Skeletal muscle tissue (tissue), 4 donors: Measurements from ENCODE around the gene NDUFS7. TPM values are rescaled to one million over a fixed set of nuclear protein-coding genes. Genes with fewer than 3 reads are reported as not detected.

ENCODE experiments used
- H3K27ac ChIP-seq: one replicate; pipeline ENCODE4 v1.7.0; 2013; ENCODE audit warnings: mild to moderate bottlenecking, low read depth, low read length, inconsistent platforms
- H3K27me3 ChIP-seq, 3 donors: one replicate each; pipeline ENCODE4 v1.7.0; 2013; ENCODE audit warnings: low read length in 3 of 3; ENCODE audit not compliant: control insufficient read depth in 3 of 3, insufficient read depth in 3 of 3
- H3K36me3 ChIP-seq, 3 donors: one replicate each; pipeline ENCODE4 v1.7.0; 2013; ENCODE audit warnings: low read length in 3 of 3; ENCODE audit not compliant: control insufficient read depth in 3 of 3, insufficient read depth in 3 of 3
- H3K4me1 ChIP-seq, 3 donors: one replicate each; pipeline ENCODE4 v1.7.0; 2013; ENCODE audit warnings: low read length in 3 of 3, mild to moderate bottlenecking in 3 of 3; ENCODE audit not compliant: control insufficient read depth in 3 of 3, insufficient read depth in 3 of 3
- H3K4me3 ChIP-seq, 3 donors: one replicate each; pipeline ENCODE4 v1.7.0; 2013; ENCODE audit warnings: low read length in 3 of 3
- H3K9ac ChIP-seq, 3 donors: one replicate each; pipeline ENCODE4 v1.7.0; 2013; ENCODE audit warnings: low read length in 3 of 3, mild to moderate bottlenecking in 3 of 3, moderate library complexity in 2 of 3, low read depth in 1 of 3
- H3K9me3 ChIP-seq, 3 donors: one replicate each; pipeline ENCODE4 v1.7.0; 2013; ENCODE audit warnings: low read length in 3 of 3; ENCODE audit not compliant: control insufficient read depth in 3 of 3
- total RNA-seq: library from RNA; depleted of rRNA; stranded (reverse); fragments of >200 nt; gene quantifications from one replicate; pipeline ENCODE4 v1.2.3, GENCODE V29; 2014
- donor health status: Osteomylitis.

Gene NDUFS7
- total RNA-seq, 1 donor from 2014 or later = 43.3 TPM

GRCh38 chr19:1384478-1385110 is 887 bp downstream of the NDUFS7 start:
- Histone ChIP-seq H3K4me1 (peaks cover 46 to 64% (median 59%) of the 10 kb centered on the region in 3 donors), H3K27ac (peak overlapping the region; percentile 97), H3K4me3 (peak overlapping the region; percentile 94 to 97 (median 97)), H3K9me3 (no peaks in the 10 kb centered on the region), H3K27me3 (no peaks in the 10 kb centered on the region), H3K9ac (peak overlapping the region; percentile 99 to 100 (median 100)), H3K36me3 (peaks cover 15 to 25% (median 16%) of the 10 kb centered on the region in 3 donors)

- H3K27ac ChIP-seq = peak overlapping the region; percentile 97
Observed at GRCh38 chr19:1385816-1386215, 2.1 kb downstream of the NDUFS7 start.

GRCh38 chr19:1386945-1387683 is 3.4 kb downstream of the NDUFS7 start:
- peak overlapping the region in 1 of 3 donors; percentile 74 for H3K9ac ChIP-seq
- peak overlapping the region in 1 of 3 donors; percentile 29 for H3K4me3 ChIP-seq
- H3K27ac ChIP-seq = no peak overlapping the region
- no peaks in the 10 kb centered on the region for H3K9me3 ChIP-seq
- H3K4me1 ChIP-seq = peaks cover 42 to 58% (median 54%) of the 10 kb centered on the region in 3 donors
- H3K27me3 ChIP-seq = no peaks in the 10 kb centered on the region
- peaks cover 29 to 40% (median 37%) of the 10 kb centered on the region in 3 donors for H3K36me3 ChIP-seq

More at GRCh38 chr19:1385816-1386215, 2.1 kb downstream of the NDUFS7 start:
- H3K9me3 ChIP-seq = no peaks in the 10 kb centered on the region
- peaks cover 46 to 64% (median 59%) of the 10 kb centered on the region in 3 donors for H3K4me1 ChIP-seq
- H3K4me3 ChIP-seq = peak overlapping the region in 1 of 3 donors; percentile 64
- peak overlapping the region; percentile 53 to 74 (median 70) for H3K9ac ChIP-seq
- no peaks in the 10 kb centered on the region for H3K27me3 ChIP-seq
- peaks cover 21 to 34% (median 24%) of the 10 kb centered on the region in 3 donors for H3K36me3 ChIP-seq

DNA sequence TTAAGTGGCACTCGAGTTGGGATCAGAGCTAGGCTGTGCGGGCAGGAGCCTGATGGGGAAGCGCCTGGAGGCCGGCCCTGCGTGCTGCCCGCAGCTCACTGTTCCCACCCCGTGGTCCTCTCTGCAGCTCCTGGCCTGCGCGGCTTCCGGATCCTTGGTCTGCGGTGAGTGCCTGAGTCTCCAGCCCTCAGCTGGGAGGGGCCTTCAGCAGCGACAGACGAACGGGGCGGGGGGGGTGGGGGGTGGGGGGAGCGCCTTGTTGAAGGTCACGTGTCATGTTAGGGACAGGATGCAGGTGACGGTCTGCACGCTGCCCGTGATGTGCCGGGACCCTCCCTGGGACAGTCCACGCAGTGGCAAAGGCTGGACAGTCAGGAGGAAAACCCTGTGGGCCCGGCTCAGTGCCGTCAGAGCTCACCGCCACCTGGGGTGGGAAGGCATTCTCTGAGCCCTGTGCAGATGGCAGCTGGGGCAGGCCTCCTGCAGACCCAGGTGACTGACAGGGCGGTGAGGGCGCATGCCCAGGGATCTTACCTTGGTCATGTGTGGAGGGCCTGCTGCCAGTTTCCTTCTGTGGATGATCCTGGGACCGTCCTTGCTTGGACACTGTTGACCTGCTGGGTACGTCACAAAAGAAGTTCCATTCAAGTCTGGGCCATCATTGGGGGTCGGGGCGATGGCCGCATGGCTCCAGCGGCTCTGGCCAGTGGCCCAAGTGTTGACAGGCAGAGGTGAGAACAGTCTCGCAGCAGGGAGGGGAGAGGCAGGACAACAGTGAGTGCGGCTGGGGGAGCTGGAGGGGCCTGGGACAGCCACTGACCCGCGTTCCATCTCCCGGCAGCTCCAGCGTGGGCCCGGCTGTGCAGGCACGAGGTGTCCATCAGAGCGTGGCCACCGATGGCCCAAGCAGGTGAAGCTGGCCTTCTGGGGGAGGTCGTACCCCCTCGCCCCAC is 4.3 kb downstream of the NDUFS7 start:
- peaks cover 42 to 56% (median 52%) of the 10 kb centered on the region in 3 donors for H3K4me1 ChIP-seq
- no peaks in the 10 kb centered on the region for H3K9me3 ChIP-seq
- no peaks in the 10 kb centered on the region for H3K27me3 ChIP-seq
- no peak overlapping the region for H3K27ac ChIP-seq
- H3K4me3 ChIP-seq = peak overlapping the region in 1 of 3 donors; percentile 45
- H3K9ac ChIP-seq = peak overlapping the region in 1 of 3 donors; percentile 74
- H3K36me3 ChIP-seq = peaks cover 38 to 48% (median 46%) of the 10 kb centered on the region in 3 donors

DNA sequence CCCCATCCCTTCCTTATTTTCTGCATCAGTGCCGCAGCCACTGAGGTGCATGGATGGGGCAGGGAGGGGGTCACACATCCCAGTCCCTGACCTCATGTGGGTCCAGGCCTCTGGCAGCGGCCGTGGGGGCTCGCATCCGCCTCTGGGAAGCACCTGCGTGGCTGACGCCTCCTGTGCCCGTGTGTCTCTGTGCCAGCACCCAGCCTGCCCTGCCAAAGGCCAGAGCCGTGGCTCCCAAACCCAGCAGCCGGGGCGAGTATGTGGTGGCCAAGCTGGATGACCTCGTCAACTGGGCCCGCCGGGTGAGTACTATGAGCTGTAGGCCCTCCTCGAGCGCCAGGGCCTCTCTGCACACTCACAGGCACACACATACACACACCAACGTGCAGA is 4.9 kb downstream of the NDUFS7 start:
- no peak overlapping the region for H3K27ac ChIP-seq
- no peaks in the 10 kb centered on the region for H3K27me3 ChIP-seq
- peaks cover 42 to 54% (median 50%) of the 10 kb centered on the region in 3 donors for H3K4me1 ChIP-seq
- peak overlapping the region in 1 of 3 donors; percentile 40 for H3K9ac ChIP-seq
- H3K36me3 ChIP-seq = peaks cover 38 to 55% (median 52%) of the 10 kb centered on the region in 3 donors
- H3K4me3 ChIP-seq = peak overlapping the region in 1 of 3 donors; percentile 56
- no peaks in the 10 kb centered on the region for H3K9me3 ChIP-seq

- no peak overlapping the region for H3K9ac ChIP-seq
- peak overlapping the region in 1 of 3 donors; percentile 56 for H3K4me3 ChIP-seq
- H3K27me3 ChIP-seq = no peaks in the 10 kb centered on the region
- H3K9me3 ChIP-seq = no peaks in the 10 kb centered on the region
- peaks cover 40 to 49% (median 49%) of the 10 kb centered on the region in 3 donors for H3K4me1 ChIP-seq
- H3K27ac ChIP-seq = no peak overlapping the region
- peaks cover 44 to 58% (median 52%) of the 10 kb centered on the region in 3 donors for H3K36me3 ChIP-seq
Observed at GRCh38 chr19:1389033-1389940, 5.6 kb downstream of the NDUFS7 start.

- no peak overlapping the region for H3K4me3 ChIP-seq
- H3K9me3 ChIP-seq = no peaks in the 10 kb centered on the region
- no peak overlapping the region for H3K27ac ChIP-seq
Observed at GRCh38 chr19:1390890-1391423, 7.2 kb downstream of the NDUFS7 start.

GRCh38 chr19:1392407-1392806 is 8.7 kb downstream of the NDUFS7 start:
- Histone ChIP-seq H3K27me3 (no peaks in the 10 kb centered on the region), H3K9ac (no peak overlapping the region), H3K27ac (no peak overlapping the region), H3K36me3 (peaks cover 42 to 53% (median 52%) of the 10 kb centered on the region in 3 donors), H3K4me1 (peaks cover 30 to 43% (median 41%) of the 10 kb centered on the region in 3 donors), H3K9me3 (no peaks in the 10 kb centered on the region), H3K4me3 (no peak overlapping the region)

More at GRCh38 chr19:1390890-1391423, 7.2 kb downstream of the NDUFS7 start:
- Histone ChIP-seq H3K27me3 (no peaks in the 10 kb centered on the region), H3K9ac (no peak overlapping the region), H3K36me3 (peaks cover 44 to 61% (median 52%) of the 10 kb centered on the region in 3 donors), H3K4me1 (peaks cover 35 to 46% (median 43%) of the 10 kb centered on the region in 3 donors)
